ENCODE data around the gene NKX2-3. TPM values are rescaled to one million over a fixed set of nuclear protein-coding genes. Genes with fewer than 3 reads are reported as not detected.
A peak's percentile ranks its signal among the peaks of the same experiment; 100 is the strongest.

The NKX2-3 gene
- total and polyA plus RNA-seq, 2 donors from 2014 or later = not detected

DNA sequence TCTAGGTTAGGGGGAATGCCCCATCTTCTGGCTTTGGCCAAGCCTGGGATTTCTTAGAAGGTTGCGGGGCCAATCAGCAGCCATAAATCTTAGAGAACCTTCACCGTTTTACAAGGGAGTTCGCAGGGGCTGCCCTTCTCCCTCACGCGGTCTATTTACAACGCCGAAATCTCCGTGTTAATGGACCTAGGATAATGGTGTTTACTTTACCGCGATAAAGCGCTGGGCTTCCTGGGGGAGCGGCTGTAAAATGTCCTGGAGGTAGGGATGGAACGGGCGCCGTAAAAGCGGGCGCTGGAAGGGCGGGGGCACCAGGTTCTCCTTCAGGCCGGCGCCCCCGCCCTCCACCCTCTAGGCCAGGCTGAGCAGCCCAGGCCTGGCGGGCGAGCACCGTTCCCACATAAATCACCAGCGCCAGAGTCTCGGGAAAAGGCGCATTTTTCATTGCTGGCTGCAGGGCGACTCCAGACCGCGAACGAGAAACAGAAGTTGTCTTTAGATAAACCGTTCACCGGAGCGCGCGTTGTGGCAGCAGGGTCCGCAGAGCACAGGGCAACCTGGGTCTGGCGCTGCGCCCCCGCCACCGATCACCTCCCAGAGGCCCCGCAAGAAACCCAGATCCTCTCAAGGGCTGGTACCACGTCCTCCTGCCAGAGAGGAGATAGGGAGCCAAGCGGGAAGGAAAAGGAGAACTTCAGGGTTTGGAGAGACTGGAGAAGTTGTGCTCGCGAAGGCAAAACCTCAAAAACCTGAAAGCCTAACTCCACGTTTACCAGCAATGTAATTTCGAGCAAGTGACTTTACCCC lies 12.5 kb upstream of the NKX2-3 start:
- H3K4me3 ChIP-seq (ENCODE audit: low read length in 3 of 3) = no peak overlapping the region

GRCh38 chr10:99520847-99521764 lies 11.6 kb upstream of the NKX2-3 start:
- Histone ChIP-seq H3K4me3 (ENCODE audit: low read length in 3 of 3) (no peak overlapping the region), H3K27ac (ENCODE audit: low read depth in 2 of 2, low read length in 2 of 2) (no peak overlapping the region), H3K9me3 (ENCODE audit: control insufficient read depth in 2 of 3, insufficient read depth in 1 of 3, low read length in 3 of 3) (no peaks in the 10 kb centered on the region), H3K4me1 (ENCODE audit: control insufficient read depth in 2 of 3, insufficient read depth in 2 of 3, low read depth in 1 of 3, low read length in 3 of 3) (peaks cover 0 to 2% (median 0%) of the 10 kb centered on the region in 3 donors), H3K27me3 (ENCODE audit: control insufficient read depth, insufficient read depth, low read length) (peaks cover 60% of the 10 kb centered on the region), H3K9ac (ENCODE audit: low read length in 3 of 3) (no peak overlapping the region), H3K36me3 (ENCODE audit: control insufficient read depth in 2 of 3, insufficient read depth in 3 of 3, low read length in 3 of 3) (no peaks in the 10 kb centered on the region)
- DNase-seq = peak in 3 of 5 donors; percentile 6 to 55 (median 17)
- intact Hi-C loops (cut with DNase I) = no loop called here
- TF ChIP-seq, protein P1, sequence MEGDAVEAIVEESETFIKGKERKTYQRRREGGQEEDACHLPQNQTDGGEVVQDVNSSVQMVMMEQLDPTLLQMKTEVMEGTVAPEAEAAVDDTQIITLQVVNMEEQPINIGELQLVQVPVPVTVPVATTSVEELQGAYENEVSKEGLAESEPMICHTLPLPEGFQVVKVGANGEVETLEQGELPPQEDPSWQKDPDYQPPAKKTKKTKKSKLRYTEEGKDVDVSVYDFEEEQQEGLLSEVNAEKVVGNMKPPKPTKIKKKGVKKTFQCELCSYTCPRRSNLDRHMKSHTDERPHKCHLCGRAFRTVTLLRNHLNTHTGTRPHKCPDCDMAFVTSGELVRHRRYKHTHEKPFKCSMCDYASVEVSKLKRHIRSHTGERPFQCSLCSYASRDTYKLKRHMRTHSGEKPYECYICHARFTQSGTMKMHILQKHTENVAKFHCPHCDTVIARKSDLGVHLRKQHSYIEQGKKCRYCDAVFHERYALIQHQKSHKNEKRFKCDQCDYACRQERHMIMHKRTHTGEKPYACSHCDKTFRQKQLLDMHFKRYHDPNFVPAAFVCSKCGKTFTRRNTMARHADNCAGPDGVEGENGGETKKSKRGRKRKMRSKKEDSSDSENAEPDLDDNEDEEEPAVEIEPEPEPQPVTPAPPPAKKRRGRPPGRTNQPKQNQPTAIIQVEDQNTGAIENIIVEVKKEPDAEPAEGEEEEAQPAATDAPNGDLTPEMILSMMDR (IDR thresholded peaks at IDR 0.05; ENCODE audit: borderline replicate concordance, extremely low read depth, insufficient read depth) = no peak
- FAIRE-seq = no peak

More for the DNA sequence above, 12.5 kb upstream of the NKX2-3 start:
- FAIRE-seq = no peak
- intact Hi-C loops (cut with DNase I) = no loop called here
- Histone ChIP-seq H3K36me3 (ENCODE audit: control insufficient read depth in 2 of 3, insufficient read depth in 3 of 3, low read length in 3 of 3) (no peaks in the 10 kb centered on the region), H3K27ac (ENCODE audit: low read depth in 2 of 2, low read length in 2 of 2) (no peak overlapping the region), H3K9ac (ENCODE audit: low read length in 3 of 3) (no peak overlapping the region), H3K9me3 (ENCODE audit: control insufficient read depth in 2 of 3, insufficient read depth in 1 of 3, low read length in 3 of 3) (no peaks in the 10 kb centered on the region), H3K4me1 (ENCODE audit: control insufficient read depth in 2 of 3, insufficient read depth in 2 of 3, low read depth in 1 of 3, low read length in 3 of 3) (peaks cover 0 to 2% (median 0%) of the 10 kb centered on the region in 3 donors), H3K27me3 (ENCODE audit: control insufficient read depth, insufficient read depth, low read length) (peaks cover 54% of the 10 kb centered on the region)
- TF ChIP-seq, protein P1 (IDR thresholded peaks at IDR 0.05; ENCODE audit: borderline replicate concordance, extremely low read depth, insufficient read depth) = no peak
- DNase-seq = peak in 4 of 5 donors; percentile 78 to 91 (median 82)

GRCh38 chr10:99521765-99522469 lies 10.8 kb upstream of the NKX2-3 start:
- Histone ChIP-seq H3K4me1 (ENCODE audit: control insufficient read depth in 2 of 3, insufficient read depth in 2 of 3, low read depth in 1 of 3, low read length in 3 of 3) (peaks cover 0 to 2% (median 0%) of the 10 kb centered on the region in 3 donors), H3K36me3 (ENCODE audit: control insufficient read depth in 2 of 3, insufficient read depth in 3 of 3, low read length in 3 of 3) (no peaks in the 10 kb centered on the region), H3K27me3 (ENCODE audit: control insufficient read depth, insufficient read depth, low read length) (peaks cover 67% of the 10 kb centered on the region), H3K9me3 (ENCODE audit: control insufficient read depth in 2 of 3, insufficient read depth in 1 of 3, low read length in 3 of 3) (no peaks in the 10 kb centered on the region), H3K4me3 (ENCODE audit: low read length in 3 of 3) (no peak overlapping the region), H3K9ac (ENCODE audit: low read length in 3 of 3) (no peak overlapping the region), H3K27ac (ENCODE audit: low read depth in 2 of 2, low read length in 2 of 2) (no peak overlapping the region)
- TF ChIP-seq, protein P1 (IDR thresholded peaks at IDR 0.05; ENCODE audit: borderline replicate concordance, extremely low read depth, insufficient read depth) = no peak
- FAIRE-seq (no peak), DNase-seq (peak in 3 of 5 donors; percentile 10 to 47 (median 15))
- intact Hi-C loops (cut with DNase I) = no loop called here
